ENCODE results near the gene MAGEA12.
"Not testable (repeated sequence)": the region's sequence is repeated elsewhere in the genome, so short reads cannot be mapped to it uniquely, and the experiment has no call there.

DNA sequence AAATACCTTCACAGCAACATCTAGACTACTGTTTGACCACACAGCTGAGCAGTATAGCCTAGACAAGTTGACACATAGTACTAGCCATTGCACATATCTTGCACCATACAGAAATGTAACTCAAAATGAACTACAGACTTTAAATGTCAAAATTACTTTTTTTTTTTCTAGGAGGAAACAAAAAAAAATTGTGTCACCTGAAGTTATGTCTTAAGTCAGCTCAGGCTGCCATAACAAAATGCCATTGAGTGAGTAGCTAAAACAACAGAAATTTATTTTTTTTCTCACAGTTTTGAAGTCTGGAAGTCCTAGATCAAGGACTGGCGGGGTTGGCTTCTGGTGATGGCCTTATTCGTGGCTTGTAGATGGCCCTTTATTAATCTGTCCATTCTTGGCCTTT, 24.4 kb upstream of the MAGEA12 start, which contains the start of gene CSAG2:
- not testable (repeated sequence) for TF ChIP-seq CTCF, POLR2A, POLR2AphosphoS5, EP300 (IDR thresholded peaks at IDR 0.05)

Data from upper lobe of left lung (tissue), 4 donors.